GM19240 (cell line): Measurements from ENCODE around the gene SCN8A.

ENCODE experiments used
- DNase-seq: peaks from one replicate; pipeline ENCODE4 v3.0.0; 2011; ENCODE audit warnings: low spot score; ENCODE audit not compliant: insufficient read length

SCN8A gene

DNA sequence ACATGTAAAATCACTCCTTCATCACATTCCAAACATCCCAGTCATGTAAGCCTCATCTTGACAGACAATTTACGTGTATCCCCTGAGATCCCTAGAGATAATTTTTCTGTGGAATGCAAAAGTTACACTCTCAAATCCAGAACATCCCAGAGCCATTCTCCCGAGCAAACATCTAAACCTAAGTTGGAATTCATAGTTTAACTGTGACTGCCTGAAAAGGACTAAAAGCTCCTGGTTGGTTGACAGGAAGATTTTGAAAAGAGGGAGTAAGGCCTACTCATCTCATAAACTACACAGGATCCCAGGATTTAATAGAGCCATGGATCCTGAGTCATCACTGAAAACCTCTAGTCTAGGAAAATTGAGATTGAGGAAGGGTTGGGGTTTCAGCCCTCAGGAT, 123.6 kb downstream of the SCN8A start:
- DNase-seq: no peak

DNA sequence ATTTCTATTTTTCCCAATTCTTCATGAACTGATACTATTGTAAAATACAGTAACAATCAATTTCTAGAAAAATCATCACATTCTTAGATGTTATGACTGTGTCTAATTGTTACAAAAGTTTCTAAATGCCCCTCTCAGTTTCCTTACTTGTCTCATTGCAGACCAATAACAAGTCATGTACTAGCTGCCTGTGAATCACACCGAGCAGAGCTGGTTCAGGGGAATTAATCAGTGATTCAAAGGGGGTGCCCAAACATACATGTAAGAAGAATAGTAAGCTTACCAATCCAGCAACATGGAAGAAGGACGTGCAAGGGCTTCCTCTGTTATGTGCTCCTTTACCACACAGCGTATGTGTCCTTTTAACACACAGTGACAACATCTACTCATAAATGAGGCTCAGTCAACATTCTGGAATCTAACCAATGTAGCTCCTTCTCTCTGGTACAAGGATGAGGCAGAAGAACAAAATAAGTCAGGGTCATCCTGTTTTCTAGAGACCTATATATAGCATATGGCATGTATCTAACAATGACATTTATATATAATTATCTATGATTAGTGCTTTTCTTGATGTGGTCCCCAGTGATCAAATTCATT, 126.4 kb downstream of the SCN8A start:
- DNase-seq: no peak

DNA sequence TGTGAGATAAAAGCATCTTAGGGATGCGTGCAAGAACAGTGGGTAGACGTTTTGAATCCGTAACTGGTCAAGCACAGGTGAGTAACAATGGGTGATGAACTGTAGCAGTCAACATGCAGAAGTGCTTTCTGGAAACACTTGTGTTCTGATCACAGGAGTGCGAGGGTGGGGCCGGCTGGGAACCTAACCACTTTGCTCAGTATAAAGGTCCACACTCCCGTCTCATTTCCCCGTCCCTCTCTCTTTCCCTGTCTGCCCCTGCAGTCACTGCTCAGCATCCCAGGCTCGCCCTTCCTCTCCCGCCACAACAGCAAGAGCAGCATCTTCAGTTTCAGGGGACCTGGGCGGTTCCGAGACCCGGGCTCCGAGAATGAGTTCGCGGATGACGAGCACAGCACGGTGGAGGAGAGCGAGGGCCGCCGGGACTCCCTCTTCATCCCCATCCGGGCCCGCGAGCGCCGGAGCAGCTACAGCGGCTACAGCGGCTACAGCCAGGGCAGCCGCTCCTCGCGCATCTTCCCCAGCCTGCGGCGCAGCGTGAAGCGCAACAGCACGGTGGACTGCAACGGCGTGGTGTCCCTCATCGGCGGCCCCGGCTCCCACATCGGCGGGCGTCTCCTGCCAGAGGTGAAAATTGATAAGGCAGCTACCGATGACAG, 130.4 kb downstream of the SCN8A start:
- DNase-seq: no peak

DNA sequence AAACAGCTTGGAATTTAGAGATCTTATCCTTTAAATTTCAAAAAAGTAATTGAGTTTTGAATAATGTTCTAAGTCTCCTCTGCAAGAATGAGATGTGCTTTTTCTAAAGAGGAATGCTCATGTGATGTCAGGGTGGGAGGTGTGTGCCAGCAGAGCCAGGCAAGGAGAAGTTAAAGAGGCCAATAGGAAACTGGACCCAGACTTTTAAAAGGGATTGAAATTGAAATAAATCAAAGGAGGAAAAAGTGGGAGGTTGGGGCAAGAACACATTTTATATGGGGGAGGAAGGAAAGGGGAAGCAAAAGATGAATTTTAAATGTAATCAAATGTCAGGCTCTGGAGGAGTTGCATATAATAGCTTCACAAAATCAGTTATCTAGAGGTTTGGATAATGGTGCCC, 131.4 kb downstream of the SCN8A start:
- no peak for DNase-seq

DNA sequence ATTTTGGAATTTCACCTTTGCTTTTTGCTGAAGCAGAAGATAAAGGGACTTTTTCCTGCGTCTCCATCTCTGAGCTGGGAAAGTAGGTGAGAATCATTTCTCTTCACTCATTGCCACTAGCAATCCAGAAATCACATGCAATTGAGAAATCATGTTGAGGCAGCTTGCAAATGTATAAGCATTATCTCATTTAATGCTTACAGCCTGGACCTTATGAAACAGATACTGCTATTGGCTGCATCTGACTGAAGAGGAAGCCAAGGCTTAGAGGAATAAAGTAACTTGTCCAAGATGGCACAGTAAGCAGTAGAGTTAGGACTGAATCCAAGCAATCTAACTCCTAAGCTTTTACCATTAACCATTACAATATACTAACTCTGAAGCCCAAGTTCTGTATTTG, 135.1 kb downstream of the SCN8A start:
- no peak for DNase-seq

DNA sequence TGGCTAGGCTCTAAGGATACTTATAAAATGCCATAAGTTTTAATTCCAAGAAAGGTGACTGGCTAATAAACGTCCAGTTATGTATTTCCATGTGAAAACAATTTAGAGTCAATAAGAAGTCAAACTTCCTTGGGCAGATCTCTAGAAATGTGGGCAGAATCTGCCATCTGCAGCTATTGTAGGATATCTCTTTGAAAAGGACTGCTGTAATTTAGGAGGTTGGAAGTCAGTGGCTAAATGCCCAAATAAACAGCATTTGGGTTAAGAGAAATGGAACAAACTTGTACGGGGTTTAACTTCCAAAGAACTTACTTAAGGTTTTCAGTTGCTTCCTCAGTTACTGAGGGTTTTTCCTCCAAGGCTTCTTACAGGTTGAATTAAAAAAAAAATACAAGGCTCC, 135.9 kb downstream of the SCN8A start:
- DNase-seq: no peak

DNA sequence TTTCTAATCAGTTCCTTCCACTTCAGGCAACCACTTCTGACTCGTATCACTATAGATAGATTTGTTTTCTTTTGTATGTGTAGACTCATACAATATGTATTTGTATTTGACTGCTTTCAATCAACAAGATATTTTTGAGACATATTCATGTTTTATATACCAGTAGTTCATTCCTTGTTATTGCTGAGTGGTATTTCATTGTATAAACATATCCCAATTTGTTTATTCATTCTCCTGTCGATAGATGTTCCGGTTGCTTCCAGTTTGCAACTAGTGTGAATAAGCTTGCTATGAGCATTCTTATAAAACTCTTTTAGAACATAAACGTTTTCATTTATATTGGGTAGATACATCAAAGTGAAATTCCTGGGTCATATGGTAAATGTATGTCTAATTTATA, 138.3 kb downstream of the SCN8A start:
- DNase-seq: no peak

DNA sequence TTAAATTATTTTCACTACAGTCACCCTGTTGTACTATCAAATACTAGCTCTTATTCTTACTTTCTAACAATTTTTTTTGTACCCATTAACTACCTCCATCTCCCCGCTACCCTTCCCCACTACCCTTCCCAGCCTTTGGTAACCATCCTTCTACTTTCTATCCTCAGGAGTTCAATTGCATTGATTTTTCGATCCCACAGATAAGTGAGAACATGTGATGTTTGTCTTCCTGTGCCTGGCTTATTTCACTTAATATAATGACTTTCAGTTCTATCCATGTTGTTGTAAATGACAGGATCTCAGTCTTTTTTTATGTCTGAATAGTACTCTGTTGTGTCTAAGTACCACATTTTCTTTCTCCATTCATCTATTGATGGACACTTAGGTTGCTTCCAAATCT, 139.7 kb downstream of the SCN8A start:
- no peak for DNase-seq

DNA sequence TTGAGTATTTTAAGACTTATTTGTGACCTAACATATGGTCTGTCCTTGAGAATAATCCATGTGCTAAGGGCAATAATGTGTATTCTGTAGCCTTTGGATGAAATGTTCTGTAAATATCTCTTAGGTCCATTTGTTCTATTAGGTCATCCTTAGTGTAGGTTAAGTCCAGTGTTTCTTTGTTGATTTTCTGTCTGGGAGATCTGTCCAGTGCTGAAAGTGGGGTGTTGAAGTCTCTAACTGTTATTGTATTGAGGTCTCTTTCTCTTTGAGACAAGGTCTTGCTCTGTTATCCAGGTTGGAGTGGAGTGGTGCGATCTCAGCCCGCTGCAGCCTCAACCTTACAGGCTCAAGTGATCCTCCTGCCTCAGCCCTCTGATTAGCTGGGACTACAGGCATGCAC, 149.5 kb downstream of the SCN8A start:
- no peak for DNase-seq

DNA sequence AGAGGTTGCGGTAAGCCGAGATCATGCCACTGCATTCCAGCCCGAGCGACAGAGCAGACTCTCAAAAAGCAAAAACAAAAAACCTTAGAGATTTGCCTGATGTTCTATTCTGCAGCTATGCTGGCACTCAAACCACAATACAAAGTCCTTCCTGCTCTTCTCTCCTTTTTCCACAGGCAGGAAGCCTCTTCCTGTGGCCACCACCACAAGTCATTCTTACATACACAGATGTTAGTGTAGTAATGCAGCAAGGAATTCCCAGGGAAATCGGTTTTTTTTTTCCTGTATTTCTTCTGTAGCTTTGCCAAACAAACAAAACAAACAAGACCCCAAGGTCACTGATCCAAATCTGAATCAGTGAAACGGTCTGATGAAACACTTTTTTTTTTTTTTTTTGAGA, 153.2 kb downstream of the SCN8A start:
- DNase-seq: no peak

DNA sequence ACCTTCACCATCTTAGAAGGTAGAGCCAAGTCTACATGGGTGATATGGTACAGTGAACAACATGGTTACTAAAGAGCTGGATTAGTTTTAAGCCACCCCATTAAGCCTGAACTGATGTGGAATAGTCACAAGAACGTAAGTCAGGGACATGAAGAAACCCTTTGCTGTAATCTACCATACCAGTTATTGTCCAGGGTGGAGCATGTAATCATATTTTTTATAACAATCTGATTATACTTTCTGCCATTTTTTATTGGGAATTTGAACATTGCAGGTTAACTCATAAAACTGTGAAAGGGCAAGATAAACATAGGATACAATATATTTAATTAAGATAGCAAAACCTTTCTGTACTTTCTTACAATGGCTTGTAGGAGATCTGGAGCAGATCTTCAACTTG, 153.9 kb downstream of the SCN8A start:
- no peak for DNase-seq

DNA sequence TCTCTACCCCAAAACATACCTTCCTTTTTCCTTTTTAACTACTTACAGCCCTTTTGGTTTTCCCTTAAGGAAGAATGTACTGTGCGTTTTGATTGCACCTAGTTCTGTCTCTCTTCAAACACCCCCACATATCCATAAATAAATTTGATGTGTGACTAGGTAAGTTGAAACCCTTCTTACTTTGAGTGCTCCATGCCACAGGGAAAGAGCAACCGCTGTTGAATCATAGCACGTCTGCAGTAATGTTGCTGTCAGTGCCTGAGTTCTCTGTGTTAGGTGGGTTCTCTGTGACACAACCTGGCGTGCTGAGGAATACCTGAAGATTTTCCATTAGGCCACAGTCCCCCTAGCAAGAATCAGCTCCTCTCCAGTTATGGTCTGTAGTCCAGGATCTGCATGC, 155.4 kb downstream of the SCN8A start:
- DNase-seq: no peak

DNA sequence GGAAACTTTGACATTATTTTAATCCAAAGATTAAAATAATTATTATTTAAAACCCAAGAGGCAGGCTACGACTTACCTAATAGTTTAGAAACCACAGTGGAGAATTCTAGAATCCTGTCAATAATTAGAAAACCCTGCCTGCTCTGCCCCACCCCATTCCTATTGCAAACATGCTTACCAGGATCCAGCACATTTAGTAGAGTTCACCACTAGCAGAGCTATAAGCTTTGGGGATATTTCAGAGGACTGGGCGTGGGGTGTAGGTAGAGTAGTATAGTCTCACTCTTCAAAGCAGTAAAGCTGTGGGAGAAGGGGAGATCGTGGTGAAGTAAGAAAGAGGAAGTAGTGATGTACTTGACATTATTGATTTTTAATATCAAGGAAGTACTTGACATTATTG, 157.2 kb downstream of the SCN8A start:
- DNase-seq: no peak

DNA sequence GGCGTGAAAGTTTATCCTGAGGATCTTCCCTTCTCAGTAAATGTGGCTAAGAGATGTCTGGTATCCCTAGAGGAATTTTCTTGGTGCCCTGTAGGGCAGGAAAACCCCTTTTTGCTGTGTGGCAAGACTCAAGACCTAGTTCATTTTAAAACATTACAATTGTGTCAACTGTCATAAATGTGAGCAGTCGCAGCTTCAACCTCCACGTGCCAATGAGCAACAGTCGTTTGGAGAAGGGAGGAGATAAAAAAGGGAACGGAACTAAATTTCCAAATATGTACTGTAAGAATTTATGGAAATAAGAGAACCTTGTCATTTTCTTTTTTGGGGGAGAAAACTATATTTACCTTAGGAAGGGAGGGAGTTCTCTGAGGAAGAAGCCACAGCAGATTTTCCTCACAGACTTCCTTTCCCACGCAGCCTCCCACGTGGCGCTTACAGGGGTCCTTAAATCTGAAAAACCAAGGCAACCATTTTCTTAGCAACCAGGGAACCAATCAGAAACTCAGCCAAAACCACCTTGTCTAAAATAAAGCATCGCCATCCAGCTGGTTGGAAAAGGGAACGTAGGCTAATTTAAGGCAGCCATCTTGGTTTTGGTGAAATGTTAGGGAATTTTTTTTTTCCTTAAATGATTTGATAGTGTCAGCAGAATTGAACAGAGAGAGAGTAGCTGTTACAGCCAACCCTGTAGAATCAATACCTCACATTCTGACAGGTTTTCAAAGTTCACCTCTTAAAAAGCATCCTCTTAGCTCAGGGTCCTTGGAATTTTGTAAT, 158.4 kb downstream of the SCN8A start:
- DNase-seq: no peak

DNA sequence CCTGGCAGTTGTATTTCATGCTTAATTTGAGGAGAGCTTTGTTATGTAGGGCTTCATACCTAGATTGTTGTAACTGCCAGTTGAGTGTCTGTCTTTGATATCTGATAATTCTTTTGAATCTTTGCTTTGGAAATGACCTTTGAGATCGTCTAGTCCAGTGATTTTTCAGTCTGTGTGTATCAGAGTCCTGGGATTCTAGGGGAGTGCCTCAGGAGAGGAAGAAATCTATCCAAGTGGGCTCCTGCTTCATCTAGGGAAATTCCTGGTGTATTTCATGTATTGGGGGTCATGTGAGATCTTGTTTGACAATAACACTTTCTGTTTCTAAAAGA, 158.9 kb downstream of the SCN8A start:
- DNase-seq: no peak

DNA sequence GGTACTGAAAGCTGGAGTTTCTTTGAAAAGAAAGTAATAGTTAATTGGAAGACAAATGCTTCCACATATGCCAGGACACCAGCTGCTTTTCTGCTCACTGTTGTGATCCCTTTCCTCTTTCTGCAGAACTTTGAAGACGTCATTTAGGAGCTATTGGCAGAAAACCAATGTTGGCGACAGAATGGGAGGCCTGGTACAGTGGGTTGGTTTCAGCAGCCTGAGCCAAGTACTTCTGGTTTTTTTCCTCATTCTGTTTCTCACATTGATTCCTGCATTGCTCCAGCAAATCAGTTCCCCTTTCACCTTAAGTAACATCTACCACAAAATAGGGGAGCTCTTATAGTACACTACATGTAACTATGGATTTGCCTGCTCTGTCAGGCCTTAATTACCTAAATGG, 160.6 kb downstream of the SCN8A start:
- DNase-seq: no peak

DNA sequence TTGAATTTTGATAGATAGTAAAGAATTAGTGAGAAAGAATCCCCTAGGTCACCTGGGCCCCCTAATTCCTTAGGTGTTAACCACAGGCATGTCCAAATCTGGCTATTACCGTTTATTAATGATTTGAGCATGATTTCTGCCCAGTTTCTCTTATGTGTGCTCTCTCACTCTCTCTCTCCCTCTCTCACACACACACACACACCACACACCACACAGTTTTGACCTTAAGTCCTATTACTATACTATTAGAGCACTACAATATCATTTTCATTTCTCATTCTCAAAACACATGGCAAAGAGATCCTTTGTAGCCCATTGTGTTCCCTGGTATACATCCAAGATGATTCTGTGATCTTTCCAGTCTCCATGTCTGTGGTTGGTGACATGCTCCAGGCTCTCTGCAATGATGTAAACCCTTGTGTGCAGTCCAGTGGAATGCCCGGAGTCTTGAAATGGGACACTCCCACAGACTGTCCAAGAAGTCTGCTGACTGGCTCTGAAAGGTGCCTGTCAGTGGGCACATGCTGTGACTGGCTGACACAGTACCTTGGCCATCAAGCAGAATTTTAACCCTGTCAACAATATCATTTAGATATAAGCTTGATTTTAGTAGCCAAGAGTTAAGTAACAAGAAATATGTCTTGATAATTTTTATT, 161.3 kb downstream of the SCN8A start:
- DNase-seq: no peak

DNA sequence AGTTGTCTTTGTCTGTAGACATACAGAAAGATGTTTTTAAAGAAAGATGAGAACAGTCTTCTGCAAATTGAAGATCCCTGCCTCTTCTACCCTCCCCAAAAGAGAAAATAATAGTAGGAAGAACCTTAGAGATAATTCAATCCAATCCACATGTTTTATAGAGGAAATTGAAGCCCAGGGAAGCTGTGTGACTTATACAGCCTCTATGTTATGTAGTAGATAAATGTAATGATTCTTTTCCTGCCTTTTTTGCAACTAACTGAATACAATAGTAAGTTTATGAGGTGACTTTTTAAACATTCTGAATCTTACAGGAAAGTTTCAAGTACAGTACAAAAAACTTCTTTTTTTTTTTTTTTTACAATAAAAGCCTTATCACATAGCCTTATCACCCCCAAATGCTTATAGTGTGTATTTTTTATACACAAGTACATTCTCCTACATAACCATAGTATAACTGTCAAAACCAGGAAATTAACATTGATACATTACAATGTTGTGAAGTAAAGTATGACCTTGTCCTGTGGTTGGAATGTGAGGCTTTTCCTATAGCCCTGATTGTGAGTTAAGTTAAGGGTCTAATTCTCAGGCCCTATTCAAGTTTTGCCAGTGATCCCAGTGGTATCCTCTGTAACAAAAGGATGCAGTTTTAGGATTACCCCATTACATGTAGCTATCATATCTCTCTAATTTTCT, 163.1 kb downstream of the SCN8A start:
- no peak for DNase-seq

DNA sequence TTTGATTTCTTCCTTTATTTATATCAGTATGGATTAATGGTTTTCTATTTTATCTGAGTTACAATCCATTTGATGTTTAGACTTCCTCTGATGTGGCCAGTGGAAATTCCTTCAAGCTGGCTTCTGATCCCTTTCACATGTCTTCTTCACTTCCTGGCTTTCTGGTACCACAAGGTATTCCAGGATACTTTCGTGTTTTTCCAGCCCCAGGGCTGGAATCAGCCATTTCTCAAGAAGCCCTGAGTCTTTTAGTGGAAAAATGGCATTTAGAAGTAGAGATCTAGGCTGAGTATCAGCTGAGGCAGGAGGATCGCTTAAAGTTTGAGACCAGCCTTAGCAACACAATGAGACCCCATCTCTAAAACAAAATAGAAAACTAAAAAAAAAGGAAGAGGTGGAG, 164.2 kb downstream of the SCN8A start:
- no peak for DNase-seq

DNA sequence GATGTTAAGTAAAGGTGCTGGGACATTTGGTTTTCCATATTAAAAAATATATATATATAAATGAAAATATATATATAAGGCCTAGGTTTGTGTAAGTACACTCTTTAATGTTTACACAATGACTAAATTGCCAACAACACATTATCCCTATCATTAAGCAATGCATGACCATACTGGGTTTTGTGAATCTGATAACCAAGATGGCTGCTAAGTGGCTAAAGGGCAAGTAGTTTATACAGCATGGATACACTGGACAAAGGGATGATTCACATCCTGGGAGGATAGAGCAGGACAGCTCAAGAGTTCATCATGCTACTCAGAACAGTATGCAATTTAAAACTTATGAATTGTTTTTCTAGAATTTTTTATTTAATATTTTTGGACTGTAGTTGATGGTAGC, 168.1 kb downstream of the SCN8A start:
- DNase-seq: no peak

DNA sequence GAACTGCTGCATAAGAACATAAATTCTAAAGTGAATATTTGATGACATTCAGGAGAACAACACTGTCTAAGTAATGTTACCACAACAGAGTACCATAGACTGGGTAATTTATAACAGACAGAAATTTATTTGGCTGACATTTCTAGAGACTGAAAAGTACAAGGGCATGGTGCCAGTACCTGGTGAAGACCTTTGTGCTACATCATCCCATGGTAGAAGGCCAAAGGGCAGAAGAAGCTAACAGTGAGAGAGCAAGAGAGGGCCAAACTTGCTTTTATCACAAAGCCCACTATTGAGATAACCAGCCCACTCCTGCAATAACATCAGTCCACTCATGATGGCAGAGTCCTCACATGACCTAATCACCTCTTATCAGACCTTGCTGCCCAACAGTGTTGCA, 168.7 kb downstream of the SCN8A start:
- no peak for DNase-seq

DNA sequence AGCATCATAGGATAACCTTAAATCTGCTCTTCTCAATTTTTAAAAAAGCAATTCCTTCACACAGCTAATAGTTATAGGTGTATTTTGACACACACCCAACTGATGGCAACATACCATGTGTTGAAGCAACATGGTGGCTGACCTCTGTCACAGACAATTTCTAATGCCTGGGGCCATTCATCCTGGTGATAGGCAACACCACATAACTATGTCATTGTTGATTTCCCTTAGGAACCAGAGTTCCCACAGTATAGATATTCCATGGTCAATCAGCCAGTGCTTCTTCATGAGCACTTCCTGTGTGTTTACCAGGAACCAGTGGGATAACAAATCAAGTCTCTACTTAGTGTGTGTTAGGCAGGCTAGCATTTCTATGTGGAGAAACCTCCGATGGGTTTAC, 169.2 kb downstream of the SCN8A start:
- DNase-seq: no peak
